ENCODE data around the gene ISCU.
"Not testable (repeated sequence)": the region's sequence is repeated elsewhere in the genome, so short reads cannot be mapped to it uniquely, and the experiment has no call there.

Gene ISCU

GRCh38 chr12:108572166-108572790 is 9.9 kb downstream of the ISCU start:
- DNase-seq, result no peak

DNA sequence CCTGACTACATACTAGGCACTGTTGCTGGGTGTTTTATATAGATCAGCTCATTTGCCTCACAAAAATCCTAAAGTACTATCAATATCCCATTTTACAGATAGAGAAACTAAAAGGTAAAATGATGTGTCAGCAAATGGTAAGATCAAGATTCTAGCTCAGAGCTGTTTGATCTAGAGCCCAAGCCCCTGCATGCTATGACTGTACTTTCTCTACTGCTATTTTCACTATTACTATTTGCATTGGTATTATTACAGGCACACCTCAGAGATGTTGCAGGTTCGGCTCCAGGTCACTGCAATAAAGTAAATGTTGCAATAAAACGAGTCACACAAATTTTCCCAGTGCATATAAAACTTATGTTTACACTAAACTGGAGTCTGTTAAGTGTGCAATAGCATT is 10.9 kb downstream of the ISCU start:
- no peak for DNase-seq

DNA sequence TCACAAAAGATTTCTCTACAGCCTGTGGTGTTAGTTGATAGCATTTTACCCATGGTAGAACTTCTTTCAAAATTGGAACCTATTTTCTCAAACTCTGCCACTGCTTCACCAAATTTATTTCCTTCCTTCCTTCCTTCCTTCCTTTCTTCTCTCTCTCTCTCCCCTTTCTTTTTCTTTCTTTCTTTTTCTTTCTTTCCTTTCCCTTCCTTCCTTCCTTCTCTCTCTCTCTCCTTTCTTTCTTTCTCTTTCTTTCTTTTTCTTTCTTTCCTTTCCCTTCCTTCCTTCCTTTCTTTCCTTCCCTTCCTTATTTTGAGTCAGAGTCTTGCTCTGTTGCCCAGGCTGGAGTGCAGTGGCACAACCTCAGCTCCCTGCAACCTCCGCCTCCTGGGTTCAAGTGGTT is 11.9 kb downstream of the ISCU start:
- DNase-seq, result not testable (repeated sequence)

DNA sequence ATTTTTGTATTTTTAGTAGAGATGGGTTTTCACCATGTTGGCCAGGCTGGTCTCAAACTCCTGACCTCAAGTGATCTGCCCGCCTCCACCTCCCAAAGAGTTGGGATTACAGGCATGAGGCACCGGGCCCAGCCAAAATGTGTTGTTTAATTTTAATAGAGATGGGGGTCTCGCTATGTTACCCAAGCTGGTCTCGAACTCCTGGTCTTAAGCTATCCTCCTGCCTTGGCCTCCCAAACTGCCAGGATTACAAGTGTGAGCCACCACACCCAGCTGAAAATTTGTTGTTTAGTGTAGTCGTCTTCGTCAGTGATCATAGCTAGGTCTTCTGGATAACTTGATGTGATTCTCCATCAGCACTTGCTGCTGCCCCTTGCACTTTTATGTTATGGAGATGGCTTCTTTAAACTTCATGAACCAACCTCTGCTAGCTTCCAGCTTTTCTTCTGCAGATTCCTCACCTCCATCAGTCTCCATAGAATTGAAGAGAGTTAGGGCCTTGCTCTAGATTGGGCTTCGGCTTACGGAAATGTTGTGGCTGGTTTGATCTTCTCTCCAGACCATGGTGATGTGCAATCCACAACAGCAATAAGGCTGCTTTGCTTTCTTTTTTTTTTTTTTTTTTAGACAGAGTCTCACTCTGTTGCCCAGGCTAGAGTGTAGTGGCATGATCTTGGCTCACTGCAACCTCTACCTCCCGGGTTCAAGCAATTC is 13.0 kb downstream of the ISCU start:
- DNase-seq, result no peak

GRCh38 chr12:108576660-108577234 is 14.4 kb downstream of the ISCU start:
- DNase-seq, result no peak

GRCh38 chr12:108577458-108577857 is 15.1 kb downstream of the ISCU start:
- no peak for DNase-seq

GRCh38 chr12:108578264-108578663 is 15.9 kb downstream of the ISCU start:
- no peak for DNase-seq

DNA sequence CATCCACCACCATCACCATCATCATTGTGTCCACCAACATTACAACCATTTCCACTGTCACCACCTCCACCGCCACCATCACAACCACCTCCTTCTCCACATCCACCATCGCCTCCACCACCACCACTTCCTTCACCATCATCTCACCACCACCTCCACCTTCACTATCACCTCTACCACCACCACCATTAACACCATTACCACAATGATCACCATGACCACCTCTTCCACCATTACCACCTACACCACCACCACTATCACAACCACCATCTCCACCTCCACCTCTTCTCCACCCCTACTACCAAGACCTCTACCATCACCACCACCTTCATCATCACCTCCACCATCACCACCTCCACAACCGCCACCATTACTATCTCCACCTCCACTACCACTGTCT is 16.4 kb downstream of the ISCU start:
- no peak for DNase-seq

GRCh38 chr12:108580531-108580930 is 18.1 kb downstream of the ISCU start:
- DNase-seq, result no peak

DNA sequence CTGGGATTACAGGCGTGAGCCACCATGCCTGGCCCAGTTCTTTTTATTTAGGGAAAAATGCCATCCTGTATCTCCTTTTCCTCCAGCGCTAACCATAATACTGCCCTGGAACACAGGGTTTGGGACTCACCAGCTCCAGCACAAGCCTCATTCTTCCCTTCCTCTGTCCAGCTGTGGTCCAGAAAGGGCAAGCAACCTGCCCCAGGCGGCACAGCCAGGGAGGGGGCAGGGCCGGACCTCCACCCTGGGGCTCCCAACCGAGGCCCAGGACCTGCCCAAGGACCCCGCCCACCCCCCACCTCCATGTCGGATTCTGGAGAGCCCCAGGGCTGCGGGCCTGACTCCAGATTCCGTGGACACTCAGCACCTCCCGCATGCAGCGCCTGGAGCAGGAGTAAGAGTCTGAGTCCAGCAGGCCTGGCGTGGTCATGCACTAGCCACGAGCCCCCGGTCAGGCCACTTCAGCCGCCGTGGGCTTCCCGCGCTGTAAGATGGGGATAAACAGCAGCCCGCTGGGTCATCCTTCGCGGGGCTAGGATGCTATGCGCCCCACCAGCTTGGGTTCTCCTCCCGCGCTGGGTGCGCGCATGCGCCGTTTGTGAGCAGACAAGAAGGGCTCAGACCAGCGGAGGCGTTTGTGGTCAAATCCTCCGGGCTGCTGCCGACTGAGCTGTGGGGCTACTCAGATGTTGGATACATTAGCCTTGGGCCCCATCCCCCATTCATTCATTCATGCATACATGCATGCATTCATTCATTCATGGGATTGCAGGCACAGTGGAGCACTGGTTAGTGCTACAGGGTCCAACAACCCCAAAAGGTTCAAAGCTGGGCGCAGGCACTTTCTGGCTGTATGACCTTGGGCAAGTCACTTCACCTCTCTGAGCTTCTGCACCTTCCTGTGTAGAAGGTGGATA is 19.2 kb downstream of the ISCU start:
- DNase-seq, result no peak

GRCh38 chr12:108582509-108582908 is 20.1 kb downstream of the ISCU start:
- DNase-seq, result no peak

GRCh38 chr12:108582978-108583770 is 20.8 kb downstream of the ISCU start:
- no peak for DNase-seq

GRCh38 chr12:108583991-108584390 is 21.6 kb downstream of the ISCU start:
- no peak for DNase-seq

DNA sequence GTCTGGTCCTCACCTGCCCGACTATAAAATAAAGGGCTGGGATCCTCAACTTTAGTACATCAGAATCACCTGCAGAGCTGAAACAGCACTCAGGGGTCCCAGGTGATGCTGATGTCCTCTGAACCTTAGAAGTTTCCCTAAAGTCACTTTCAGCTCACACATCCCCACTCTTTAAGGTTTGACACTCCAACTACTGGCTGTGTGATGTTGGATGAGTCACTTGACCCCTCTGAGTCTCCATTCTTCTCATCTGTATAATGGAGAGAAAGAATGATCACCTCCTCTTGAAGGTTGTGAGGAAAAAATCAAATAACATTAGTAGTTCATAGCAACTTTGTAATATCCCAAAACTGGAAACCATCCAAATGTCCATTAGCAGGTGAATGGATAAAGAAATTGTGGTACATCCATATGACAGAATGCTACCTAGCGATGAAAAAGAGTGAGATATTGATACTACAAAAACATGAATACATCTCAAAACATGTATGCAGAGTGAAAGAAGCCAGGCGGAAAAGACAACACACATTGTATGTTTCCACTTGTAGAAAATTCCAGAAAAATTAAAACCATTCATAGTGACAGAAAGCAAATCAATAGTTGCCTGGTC is 22.2 kb downstream of the ISCU start:
- no peak for DNase-seq

DNA sequence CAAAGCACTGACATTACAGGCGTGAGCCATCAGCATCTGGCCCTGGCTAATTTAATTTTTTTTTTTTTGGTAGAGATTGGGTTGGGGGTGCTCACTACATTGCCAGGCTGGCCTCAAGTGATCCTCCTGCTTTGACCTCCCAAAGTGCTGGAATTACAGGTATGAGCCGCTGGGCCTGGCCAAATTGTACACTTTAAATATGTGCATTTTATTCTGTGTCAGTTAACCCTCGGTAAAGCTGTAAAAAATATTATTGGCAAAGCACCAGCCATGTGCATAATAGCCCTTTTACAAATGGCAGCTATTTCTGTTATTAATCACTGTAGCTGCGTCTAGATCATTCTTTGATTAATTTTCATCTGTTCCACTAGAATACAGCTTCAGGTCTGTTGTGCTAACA is 23.5 kb downstream of the ISCU start:
- no peak for DNase-seq

DNA sequence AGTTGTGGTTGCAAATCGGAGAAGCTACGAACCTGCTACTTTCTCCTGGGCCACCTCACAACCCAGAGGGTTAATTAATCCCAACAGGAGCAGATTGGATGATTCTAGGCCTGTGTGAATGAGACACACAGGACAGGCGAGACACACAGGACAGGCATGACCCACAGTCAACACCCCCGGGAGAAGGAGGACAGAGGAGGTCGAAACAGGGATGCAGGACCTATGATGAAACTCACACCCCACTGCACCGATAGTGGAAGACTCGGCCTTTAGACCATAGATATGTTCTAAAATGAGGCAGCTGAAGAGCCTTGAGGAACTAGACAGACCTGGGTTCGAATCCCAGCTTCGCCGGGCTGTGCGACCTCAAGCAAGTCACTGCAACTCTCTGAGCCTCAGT is 23.9 kb downstream of the ISCU start:
- DNase-seq, result no peak

- DNase-seq, result no peak
Observed at GRCh38 chr12:108587826-108588225, 25.4 kb downstream of the ISCU start.

DNA sequence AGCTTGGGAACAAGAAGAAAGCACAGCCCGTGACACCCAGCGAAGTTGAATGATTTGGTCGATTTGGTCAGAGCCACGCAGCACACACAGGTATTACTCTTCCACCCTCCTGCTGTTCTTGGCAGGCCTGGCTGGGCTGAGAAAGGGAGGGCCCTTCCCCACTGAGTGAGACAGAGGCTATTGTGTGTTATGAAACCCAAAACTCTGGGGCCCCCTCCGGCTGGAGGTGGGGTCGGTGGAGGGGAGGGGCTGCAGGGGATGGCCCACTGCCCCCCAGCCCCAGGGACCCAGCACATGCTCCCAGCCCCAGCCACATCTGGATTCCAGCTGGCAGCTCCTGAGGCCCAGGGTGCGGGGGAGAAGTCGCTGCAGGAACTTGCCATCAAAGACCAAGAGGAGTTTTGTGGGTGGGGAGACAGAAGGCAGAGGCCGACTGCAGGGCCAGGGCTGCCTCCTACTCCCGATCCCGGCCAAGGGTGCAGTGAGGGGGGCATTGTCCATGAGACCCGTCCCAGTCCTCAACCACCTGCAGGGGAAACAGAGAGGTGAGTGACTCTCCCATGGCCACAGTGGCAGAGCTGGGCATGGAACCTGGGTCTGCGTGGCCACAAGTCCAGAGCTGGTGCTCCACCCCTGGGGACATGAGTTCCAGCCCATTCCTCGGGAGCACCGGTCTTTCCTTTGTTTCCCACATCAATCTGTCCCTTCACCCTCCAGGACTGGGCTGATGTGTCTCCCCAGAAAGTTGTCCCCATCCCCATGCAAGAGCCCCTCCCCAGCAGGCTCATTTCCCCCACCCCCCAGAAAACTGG is 26.8 kb downstream of the ISCU start:
- no peak for DNase-seq

DNA sequence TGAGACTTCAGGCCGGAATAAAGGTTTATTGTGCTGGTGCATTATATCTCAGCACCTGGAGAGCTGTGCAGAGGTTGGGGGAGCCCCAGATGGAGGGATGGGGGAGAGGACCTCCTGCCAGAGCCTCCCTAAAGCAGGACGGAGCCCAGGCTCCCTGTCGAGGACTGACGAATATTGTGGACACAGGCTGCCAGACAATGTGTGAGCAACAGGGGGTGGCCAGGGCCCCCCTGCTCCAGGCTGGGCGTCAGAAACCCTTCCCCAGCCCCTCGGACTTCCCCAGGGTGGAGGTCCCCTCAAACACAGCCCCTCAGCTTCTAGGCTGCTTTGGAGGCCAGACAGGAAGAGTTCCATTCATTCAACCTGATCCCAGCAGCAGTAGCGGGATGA is 27.4 kb downstream of the ISCU start:
- no peak for DNase-seq

DNA sequence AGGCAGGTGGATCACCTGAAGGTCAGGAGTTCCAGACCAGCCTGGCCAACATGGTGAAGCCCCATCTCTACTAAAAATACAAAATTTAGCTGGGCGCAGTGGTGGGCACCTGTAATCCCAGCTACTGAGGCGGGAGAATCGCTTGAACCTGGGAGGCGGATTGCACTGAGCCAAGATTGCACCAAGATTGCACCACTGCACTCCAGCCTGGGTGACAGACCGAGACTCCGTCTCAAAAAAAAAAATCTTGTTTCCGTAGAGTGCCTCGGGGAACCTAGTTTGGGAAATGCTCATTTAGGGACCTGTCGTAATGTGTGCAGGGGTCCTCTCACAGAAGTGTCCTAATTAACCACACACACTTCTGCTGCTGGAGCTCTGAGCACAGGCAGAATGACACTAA is 28.1 kb downstream of the ISCU start:
- not testable (repeated sequence) for DNase-seq

DNA sequence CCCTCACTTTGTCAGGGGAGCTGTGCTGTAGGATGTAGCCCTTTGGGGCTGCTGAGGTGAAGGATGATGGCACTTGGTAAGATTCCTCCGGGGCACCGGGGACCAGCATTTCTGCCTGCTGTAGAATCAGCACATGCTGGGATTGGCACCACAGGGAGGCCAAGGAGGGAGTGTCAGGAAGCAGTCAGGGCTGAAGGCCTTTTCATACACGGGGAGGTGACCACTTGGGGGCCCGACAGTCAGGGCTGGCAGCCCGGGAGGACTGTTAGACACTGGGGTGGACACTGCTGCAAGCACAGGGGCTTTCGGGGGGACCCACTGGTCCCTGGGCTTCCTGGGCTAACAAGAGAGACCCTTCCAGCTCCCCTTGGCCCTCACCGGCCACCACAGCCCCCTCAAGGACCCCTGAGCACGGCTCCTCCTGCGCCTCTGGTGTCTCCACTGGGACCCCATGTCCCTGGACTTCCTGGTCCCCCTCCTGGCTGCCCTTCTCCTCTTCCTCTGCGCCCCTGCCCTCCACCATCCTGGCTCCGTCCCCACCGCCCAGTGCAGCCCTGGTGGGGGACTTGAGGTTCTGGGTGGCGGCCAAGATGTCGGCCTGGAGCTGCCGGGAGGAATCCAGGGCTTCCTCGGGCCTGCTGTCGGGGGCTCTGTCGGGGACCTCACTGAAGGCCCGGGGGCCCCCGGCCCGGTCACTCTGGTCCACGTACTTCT is 29.0 kb downstream of the ISCU start:
- DNase-seq, result no peak
